SK-N-MC (cell line): ENCODE data around the gene DICER1.

ENCODE experiments used
- DNase-seq: peaks from one replicate; pipeline ENCODE4 v3.0.0-alpha.2; 2011; ENCODE audit warnings: low read depth, low spot score
- H3K27ac ChIP-seq: fragments of 200-600 bp; sonication (generic); 2 replicates; pipeline ENCODE4 v1.5.1; 2016; ENCODE audit warnings: mixed run types
- H3K36me3 ChIP-seq: fragments of 200-600 bp; sonication (generic); 2 replicates; pipeline ENCODE4 v1.6.1; 2017; ENCODE audit warnings: antibody characterized with exemption, low read length, mixed read lengths; ENCODE audit not compliant: insufficient read depth
- H3K4me3 ChIP-seq: fragments of 200-600 bp; sonication (generic); 2 replicates; pipeline ENCODE4 v1.5.1; 2016
- H3K9ac ChIP-seq: fragments of 200-600 bp; sonication (generic); 2 replicates; pipeline ENCODE4 v1.8.0; 2017; ENCODE audit warnings: mixed run types, mixed read lengths; ENCODE audit not compliant: insufficient read length
- H3K9me3 ChIP-seq: fragments of 200-600 bp; sonication (generic); 2 replicates; pipeline ENCODE4 v1.6.1; 2017; ENCODE audit warnings: low read depth, mild to moderate bottlenecking, antibody characterized with exemption, low read length, moderate library complexity, mixed read lengths
- EZH2 ChIP-seq: fragments of 200-600 bp; sonication (generic); IDR thresholded peaks from one replicate; pipeline ENCODE4 v1.6.1; 2017; ENCODE audit warnings: antibody characterized with exemption
- FOXP2 ChIP-seq: optimal IDR thresholded peaks from 2 replicates; pipeline ENCODE3; 2011; ENCODE audit warnings: mild to moderate bottlenecking, moderate library complexity; ENCODE audit not compliant: insufficient read depth; ENCODE audit errors: extremely low read length, control extremely low read depth
- POLR2AphosphoS5 ChIP-seq: IDR thresholded peaks from 2 replicates; pipeline ENCODE4 v1.6.1; 2012; ENCODE audit warnings: mild to moderate bottlenecking, low read depth, low read length, borderline replicate concordance

The DICER1 gene

DNA sequence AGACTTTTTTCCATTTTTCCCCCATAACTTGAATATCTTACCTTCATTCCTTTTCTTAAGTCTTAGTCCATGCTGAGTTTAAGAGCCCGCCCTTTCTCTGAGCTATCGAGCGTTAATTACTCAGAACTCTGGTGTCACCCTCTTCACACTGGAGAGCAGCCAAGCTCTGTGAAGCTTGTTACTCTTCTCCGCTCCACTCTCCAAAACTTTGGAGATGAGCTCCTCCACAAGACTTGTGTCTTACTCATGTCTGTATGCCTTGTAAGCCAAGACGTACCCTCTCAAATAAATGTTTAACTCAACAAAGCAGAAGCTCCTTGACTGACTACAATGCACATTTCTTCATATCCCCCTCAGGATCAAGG is 54.7 kb downstream of the DICER1 start:
- no peak for DNase-seq
- no peaks in the 10 kb centered on the region for H3K9me3 ChIP-seq
- H3K9ac ChIP-seq = no peak overlapping the region
- peaks cover 59% of the 10 kb centered on the region for H3K36me3 ChIP-seq
- H3K4me3 ChIP-seq = no peak overlapping the region
- TF ChIP-seq FOXP2 (no peak), EZH2 (no peak), POLR2AphosphoS5 (no peak)
- peak overlapping the region; percentile 22; the same call in 1 of the 2 replicates for H3K27ac ChIP-seq

GRCh38 chr14:95101736-95102679 is 55.3 kb downstream of the DICER1 start:
- no peak overlapping the region for H3K9ac ChIP-seq
- peaks cover 52% of the 10 kb centered on the region for H3K36me3 ChIP-seq
- TF ChIP-seq EZH2 (no peak), FOXP2 (no peak), POLR2AphosphoS5 (no peak)
- H3K27ac ChIP-seq = no peak overlapping the region
- no peak overlapping the region for H3K4me3 ChIP-seq
- H3K9me3 ChIP-seq = no peaks in the 10 kb centered on the region
- DNase-seq = no peak

- 0 out of 2 replicates have a peak overlapping the region, but pooled peaks have one; percentile 3 for H3K4me3 ChIP-seq
- peak overlapping the region; percentile 95 for H3K27ac ChIP-seq
- H3K9me3 ChIP-seq = no peaks in the 10 kb centered on the region
- no peak for DNase-seq
- TF ChIP-seq POLR2AphosphoS5 = no peak
- TF ChIP-seq EZH2 = no peak
- no peak for TF ChIP-seq FOXP2
- peak overlapping the region; percentile 47 for H3K9ac ChIP-seq
- H3K36me3 ChIP-seq = peaks cover 51% of the 10 kb centered on the region
Measured at GRCh38 chr14:95098984-95099599, 58.2 kb downstream of the DICER1 start.

DNA sequence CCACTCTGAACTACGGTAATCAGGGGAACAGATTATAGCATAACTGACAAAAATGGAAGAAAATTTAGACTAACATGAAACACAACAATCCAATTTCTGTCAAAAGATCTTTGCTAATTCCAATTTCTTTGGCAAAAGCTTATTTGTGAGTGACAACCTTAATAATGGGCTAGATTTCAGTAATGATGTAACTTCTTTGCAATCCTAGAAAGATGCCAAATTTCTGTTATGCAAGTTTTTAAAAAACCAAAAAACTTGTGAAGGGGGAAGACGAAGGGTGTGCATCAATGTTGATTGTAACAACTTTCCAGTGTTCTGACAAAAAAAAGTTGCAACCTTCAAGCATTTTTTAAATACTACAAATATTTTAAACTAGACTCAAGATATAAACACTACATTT is 59.9 kb downstream of the DICER1 start:
- no peak for TF ChIP-seq EZH2
- TF ChIP-seq POLR2AphosphoS5 = no peak
- no peak for TF ChIP-seq FOXP2

DNA sequence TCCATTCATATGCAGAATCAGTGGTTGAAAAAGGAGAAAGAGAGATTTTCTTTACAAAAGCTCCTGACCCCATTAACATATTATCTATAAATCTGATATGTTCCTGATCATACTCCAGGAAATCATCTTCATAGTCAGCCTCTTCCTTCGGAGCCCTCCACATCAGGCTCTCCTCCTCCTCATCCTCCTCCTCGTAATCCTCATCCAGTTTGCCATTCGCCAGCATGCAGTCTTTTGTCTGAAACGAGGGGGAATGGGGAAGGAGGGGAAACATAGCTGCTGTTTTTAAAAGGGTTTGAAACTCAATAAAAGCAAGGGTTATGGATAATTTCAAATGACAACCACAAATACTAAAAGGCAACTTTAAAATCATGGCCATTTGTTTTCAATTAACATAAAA is 60.9 kb downstream of the DICER1 start:
- Histone ChIP-seq H3K4me3 (peak overlapping the region; percentile 77), H3K27ac (peak overlapping the region; percentile 95), H3K9ac (peak overlapping the region; percentile 75), H3K9me3 (no peaks in the 10 kb centered on the region), H3K36me3 (peaks cover 48% of the 10 kb centered on the region)
- TF ChIP-seq FOXP2 (no peak), EZH2 (no peak), POLR2AphosphoS5 (no peak)
- DNase-seq = no peak

More for the DNA sequence above, 59.9 kb downstream of the DICER1 start:
- Histone ChIP-seq H3K9me3 (no peaks in the 10 kb centered on the region), H3K36me3 (peaks cover 50% of the 10 kb centered on the region), H3K4me3 (peak overlapping the region; percentile 45), H3K9ac (peak overlapping the region; percentile 75), H3K27ac (peak overlapping the region; percentile 95)
- DNase-seq = no peak

- Histone ChIP-seq H3K9ac (peak overlapping the region; percentile 75), H3K36me3 (peaks cover 48% of the 10 kb centered on the region), H3K9me3 (no peaks in the 10 kb centered on the region), H3K4me3 (peak overlapping the region; percentile 77), H3K27ac (peak overlapping the region; percentile 95)
- no peak for DNase-seq
- TF ChIP-seq EZH2 (no peak), POLR2AphosphoS5 (no peak), FOXP2 (no peak)
Measured at GRCh38 chr14:95095996-95096395, 61.3 kb downstream of the DICER1 start.

GRCh38 chr14:95092723-95093122 is 64.6 kb downstream of the DICER1 start:
- Histone ChIP-seq H3K9me3 (no peaks in the 10 kb centered on the region), H3K36me3 (peaks cover 77% of the 10 kb centered on the region), H3K9ac (peak overlapping the region; percentile 75), H3K4me3 (peak overlapping the region; percentile 77), H3K27ac (peak overlapping the region; percentile 80)
- DNase-seq = no peak
- no peak for TF ChIP-seq FOXP2
- no peak for TF ChIP-seq POLR2AphosphoS5
- no peak for TF ChIP-seq EZH2

GRCh38 chr14:95091581-95091980 is 65.7 kb downstream of the DICER1 start:
- DNase-seq = no peak
- Histone ChIP-seq H3K9me3 (no peaks in the 10 kb centered on the region), H3K4me3 (peak overlapping the region; percentile 77), H3K36me3 (peaks cover 83% of the 10 kb centered on the region), H3K27ac (peak overlapping the region; percentile 80), H3K9ac (peak overlapping the region; percentile 13)
- TF ChIP-seq POLR2AphosphoS5 = no peak
- TF ChIP-seq FOXP2 = no peak
- no peak for TF ChIP-seq EZH2
